Central memory CD8-positive, alpha-beta T cell (primary cell): ENCODE data around the gene RPSA.
A peak's percentile ranks its signal among the peaks of the same experiment; 100 is the strongest.
"Not testable (repeated sequence)": the region's sequence is repeated elsewhere in the genome, so short reads cannot be mapped to it uniquely, and the experiment has no call there.

Experiments
- ATAC-seq: fragments of 150-1000 bp; cut with Tn5 transposase; replicated peaks from 2 replicates; pipeline ENCODE4 v1.10.0; 2022; ENCODE audit warnings: mild to moderate bottlenecking, moderate FRiP score, moderate number of reproducible peaks; ENCODE audit not compliant: poor library complexity, severe bottlenecking; ENCODE audit errors: extremely low read depth
- DNase-seq, 2 donors: peaks; one replicate each; pipeline ENCODE4 v3.0.0; 2021; ENCODE audit warnings: low spot score in 2 of 2
- H3K27ac Mint-ChIP-seq: one replicate; pipeline ENCODE4 v1.8.0; 2022; ENCODE audit warnings: low read depth, mild to moderate bottlenecking, moderate library complexity, mixed read lengths
- H3K27me3 Mint-ChIP-seq: one replicate; pipeline ENCODE4 v1.8.0; 2022; ENCODE audit warnings: mixed read lengths
- H3K36me3 Mint-ChIP-seq: one replicate; pipeline ENCODE4 v1.8.0; 2022; ENCODE audit warnings: mild to moderate bottlenecking, moderate library complexity, mixed read lengths; ENCODE audit not compliant: insufficient read depth
- H3K4me1 Mint-ChIP-seq: one replicate; pipeline ENCODE4 v1.8.0; 2022; ENCODE audit warnings: mixed read lengths
- H3K4me3 Mint-ChIP-seq: one replicate; pipeline ENCODE4 v1.8.0; 2022; ENCODE audit warnings: mild to moderate bottlenecking, moderate library complexity, mixed read lengths
- H3K9me3 Mint-ChIP-seq: one replicate; pipeline ENCODE4 v1.8.0; 2022; ENCODE audit warnings: mixed read lengths

Gene RPSA

GRCh38 chr3:39406368-39407258 is at the start of gene RPSA:
RPSA (plus strand) TSS chr3:39406720; CDS start chr3:39407654, 934 bp downstream.
- no peaks in the 10 kb centered on the region for H3K9me3 Mint-ChIP-seq
- H3K27me3 Mint-ChIP-seq: no peaks in the 10 kb centered on the region
- DNase-seq (peak; percentile 89 to 97), ATAC-seq (peak; percentile 92)
- H3K36me3 Mint-ChIP-seq: peaks cover 53% of the 10 kb centered on the region
- H3K4me1 Mint-ChIP-seq: peaks cover 51% of the 10 kb centered on the region
- H3K27ac Mint-ChIP-seq: peak within 1 kb of the TSS; percentile 92
- H3K4me3 Mint-ChIP-seq: peak within 1 kb of the TSS; percentile 87

GRCh38 chr3:39358333-39358732 is 48.2 kb upstream of the RPSA start:
- no peak overlapping the region for H3K27ac Mint-ChIP-seq
- no peak overlapping the region for H3K4me3 Mint-ChIP-seq
- DNase-seq (no peak), ATAC-seq (no peak)
- H3K4me1 Mint-ChIP-seq: peaks cover 34% of the 10 kb centered on the region
- no peaks in the 10 kb centered on the region for H3K9me3 Mint-ChIP-seq
- no peaks in the 10 kb centered on the region for H3K36me3 Mint-ChIP-seq
- H3K27me3 Mint-ChIP-seq: peaks cover 10% of the 10 kb centered on the region

- H3K27me3 Mint-ChIP-seq: no peaks in the 10 kb centered on the region
- H3K4me1 Mint-ChIP-seq: peaks cover 40% of the 10 kb centered on the region
- no peaks in the 10 kb centered on the region for H3K36me3 Mint-ChIP-seq
- peak; percentile 87 for ATAC-seq
- DNase-seq: no peak
- peak overlapping the region; percentile 25 for H3K27ac Mint-ChIP-seq
- no peaks in the 10 kb centered on the region for H3K9me3 Mint-ChIP-seq
- peak overlapping the region; percentile 2 for H3K4me3 Mint-ChIP-seq
Measured at GRCh38 chr3:39361252-39361927, 45.1 kb upstream of the RPSA start.

GRCh38 chr3:39362192-39362591 is 44.3 kb upstream of the RPSA start:
- no peak overlapping the region for H3K4me3 Mint-ChIP-seq
- peaks cover 39% of the 10 kb centered on the region for H3K4me1 Mint-ChIP-seq
- no peak for ATAC-seq
- peak overlapping the region; percentile 25 for H3K27ac Mint-ChIP-seq
- no peaks in the 10 kb centered on the region for H3K27me3 Mint-ChIP-seq
- DNase-seq: no peak
- H3K36me3 Mint-ChIP-seq: no peaks in the 10 kb centered on the region
- no peaks in the 10 kb centered on the region for H3K9me3 Mint-ChIP-seq

GRCh38 chr3:39362812-39363211 is 43.7 kb upstream of the RPSA start:
- no peak overlapping the region for H3K27ac Mint-ChIP-seq
- H3K9me3 Mint-ChIP-seq: no peaks in the 10 kb centered on the region
- H3K4me1 Mint-ChIP-seq: peaks cover 33% of the 10 kb centered on the region
- ATAC-seq: no peak
- no peak overlapping the region for H3K4me3 Mint-ChIP-seq
- no peaks in the 10 kb centered on the region for H3K36me3 Mint-ChIP-seq
- DNase-seq: no peak
- no peaks in the 10 kb centered on the region for H3K27me3 Mint-ChIP-seq

- not testable (repeated sequence) for H3K4me3 Mint-ChIP-seq, H3K27ac Mint-ChIP-seq, DNase-seq, H3K9me3 Mint-ChIP-seq, H3K36me3 Mint-ChIP-seq, ATAC-seq, H3K4me1 Mint-ChIP-seq
- H3K27me3 Mint-ChIP-seq: peaks cover 47% of the 10 kb centered on the region
Measured at GRCh38 chr3:39370450-39370849, 36.1 kb upstream of the RPSA start.

- Mint-ChIP-seq H3K9me3 (no peaks in the 10 kb centered on the region), H3K4me3 (no peak overlapping the region), H3K4me1 (no peaks in the 10 kb centered on the region)
Measured at GRCh38 chr3:39372833-39373232, 33.7 kb upstream of the RPSA start.

GRCh38 chr3:39376959-39377634 is 29.4 kb upstream of the RPSA start:
- Mint-ChIP-seq H3K27me3 (peaks cover 16% of the 10 kb centered on the region), H3K4me3 (no peak overlapping the region), H3K9me3 (no peaks in the 10 kb centered on the region), H3K27ac (no peak overlapping the region), H3K36me3 (peaks cover 1% of the 10 kb centered on the region), H3K4me1 (peaks cover 6% of the 10 kb centered on the region)
- ATAC-seq: no peak
- DNase-seq: no peak

More at GRCh38 chr3:39372833-39373232, 33.7 kb upstream of the RPSA start:
- ATAC-seq (no peak), DNase-seq (no peak)
- no peak overlapping the region for H3K27ac Mint-ChIP-seq
- peaks cover 1% of the 10 kb centered on the region for H3K36me3 Mint-ChIP-seq
- H3K27me3 Mint-ChIP-seq: peaks cover 47% of the 10 kb centered on the region

GRCh38 chr3:39378088-39378487 is 28.4 kb upstream of the RPSA start:
- peaks cover 9% of the 10 kb centered on the region for H3K4me1 Mint-ChIP-seq
- ATAC-seq (no peak), DNase-seq (peak in 1 of 2 donors; percentile 33)
- no peak overlapping the region for H3K27ac Mint-ChIP-seq
- H3K4me3 Mint-ChIP-seq: no peak overlapping the region
- H3K36me3 Mint-ChIP-seq: peaks cover 1% of the 10 kb centered on the region
- H3K9me3 Mint-ChIP-seq: no peaks in the 10 kb centered on the region
- peaks cover 9% of the 10 kb centered on the region for H3K27me3 Mint-ChIP-seq

- no peak for DNase-seq
- peaks cover 17% of the 10 kb centered on the region for H3K4me1 Mint-ChIP-seq
- no peak for ATAC-seq
- H3K27ac Mint-ChIP-seq: no peak overlapping the region
- no peak overlapping the region for H3K4me3 Mint-ChIP-seq
- H3K27me3 Mint-ChIP-seq: no peaks in the 10 kb centered on the region
- H3K36me3 Mint-ChIP-seq: peaks cover 7% of the 10 kb centered on the region
- no peaks in the 10 kb centered on the region for H3K9me3 Mint-ChIP-seq
Measured at GRCh38 chr3:39378957-39379777, 27.4 kb upstream of the RPSA start.

- no peaks in the 10 kb centered on the region for H3K9me3 Mint-ChIP-seq
- H3K36me3 Mint-ChIP-seq: peaks cover 11% of the 10 kb centered on the region
- H3K27ac Mint-ChIP-seq: no peak overlapping the region
- H3K4me1 Mint-ChIP-seq: peaks cover 17% of the 10 kb centered on the region
- H3K27me3 Mint-ChIP-seq: no peaks in the 10 kb centered on the region
- no peak for DNase-seq
- no peak overlapping the region for H3K4me3 Mint-ChIP-seq
- ATAC-seq: no peak
Measured at GRCh38 chr3:39379778-39380155, 26.8 kb upstream of the RPSA start.

GRCh38 chr3:39381432-39381831 is 25.1 kb upstream of the RPSA start:
- H3K27me3 Mint-ChIP-seq: no peaks in the 10 kb centered on the region
- peaks cover 16% of the 10 kb centered on the region for H3K36me3 Mint-ChIP-seq
- no peak overlapping the region for H3K27ac Mint-ChIP-seq
- no peak for ATAC-seq
- no peaks in the 10 kb centered on the region for H3K9me3 Mint-ChIP-seq
- no peak for DNase-seq
- H3K4me1 Mint-ChIP-seq: peaks cover 29% of the 10 kb centered on the region
- no peak overlapping the region for H3K4me3 Mint-ChIP-seq
